Activated CD8-positive, alpha-beta T cell treated with anti-CD3 and anti-CD28 coated beads, Interleukin-2, amount 10 ng/mL, durations not matched to agents 7 days and 5 days (primary cell): Measurements from ENCODE around the gene PDE4B. TPM values are rescaled to one million over a fixed set of nuclear protein-coding genes. Genes with fewer than 3 reads are reported as not detected.

Experiments
- ATAC-seq: fragments of 150-1000 bp; cut with Tn5 transposase; one replicate; pipeline ENCODE4 v1.10.0; 2021; ENCODE audit warnings: moderate library complexity
- CTCF ChIA-PET: fragments of 350-600 bp; sonication (Branson Sonifier 250); formaldehyde crosslinking; loops from one replicate; lab custom pipeline; 2021; ENCODE audit warnings: antibody characterized with exemption; lab: Charles Lee
- POLR2A ChIA-PET: fragments of 350-600 bp; sonication (Branson Sonifier 250); formaldehyde crosslinking; loops from one replicate; lab custom pipeline; 2021; ENCODE audit warnings: antibody characterized with exemption; lab: Charles Lee
- DNase-seq: peaks from one replicate; pipeline ENCODE4 v3.0.0-alpha.2; 2020
- H3K27ac Mint-ChIP-seq: one replicate; pipeline ENCODE4 v1.8.0; 2021; ENCODE audit warnings: mild to moderate bottlenecking, mixed read lengths
- H3K27me3 Mint-ChIP-seq: one replicate; pipeline ENCODE4 v1.8.0; 2021; ENCODE audit warnings: low read depth, mixed read lengths
- H3K36me3 Mint-ChIP-seq: one replicate; pipeline ENCODE4 v1.8.0; 2021; ENCODE audit warnings: low read depth, mixed read lengths
- H3K4me1 Mint-ChIP-seq: one replicate; pipeline ENCODE4 v1.8.0; 2021; ENCODE audit warnings: low read depth, mixed read lengths
- H3K4me3 Mint-ChIP-seq: one replicate; pipeline ENCODE4 v1.8.0; 2021; ENCODE audit warnings: mild to moderate bottlenecking, mixed read lengths
- H3K9me3 Mint-ChIP-seq: one replicate; pipeline ENCODE4 v1.8.0; 2022; ENCODE audit warnings: mixed read lengths; ENCODE audit not compliant: insufficient read depth
- total RNA-seq, 2 experiments: library from RNA; stranded (reverse); gene quantifications; one replicate each; pipeline ENCODE4 v1.2.3, GENCODE V29; 2021

PDE4B gene
- total RNA-seq, result 10 to 100 TPM; 21.4 to 24.3 TPM

GRCh38 chr1:65792669-65793358, at the start of gene PDE4B:
PDE4B (plus strand) TSS chr1:65792895.
- Mint-ChIP-seq H3K9me3 (peaks cover 3% of the 10 kb centered on the region), H3K27ac (no peak within 1 kb of the TSS), H3K36me3 (no peaks in the 10 kb centered on the region), H3K27me3 (peaks cover 52% of the 10 kb centered on the region), H3K4me1 (peaks cover 8% of the 10 kb centered on the region), H3K4me3 (peak within 1 kb of the TSS; percentile 21)
- CTCF ChIA-PET, result no interaction called here
- peak; percentile 44 for ATAC-seq
- DNase-seq, result no peak
- POLR2A ChIA-PET, result no interaction called here

DNA sequence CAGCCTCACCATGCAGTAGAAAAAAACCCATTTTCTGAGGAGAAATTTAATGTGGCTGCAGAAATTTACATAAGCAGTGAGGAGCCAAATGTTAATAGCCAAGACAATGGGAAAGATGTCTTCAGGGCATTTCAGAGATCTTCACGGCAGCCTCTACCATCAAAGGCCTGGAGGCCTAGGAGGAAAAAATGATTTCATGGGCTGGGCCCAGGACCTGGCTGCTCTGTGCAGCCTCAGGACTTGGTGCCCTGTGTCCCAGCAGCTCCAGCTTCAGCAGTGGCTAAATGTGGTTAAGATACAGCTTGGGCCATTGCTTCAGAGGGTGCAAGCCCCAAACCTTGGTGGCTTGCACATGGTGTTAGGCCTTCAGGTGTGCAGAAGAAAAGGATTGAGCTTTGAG, 48.0 kb upstream of the PDE4B start:
- POLR2A ChIA-PET, result no interaction called here
- DNase-seq, result no peak
- no peak overlapping the region for H3K27ac Mint-ChIP-seq

GRCh38 chr1:65751961-65752360, 40.7 kb upstream of the PDE4B start:
- no peaks in the 10 kb centered on the region for H3K36me3 Mint-ChIP-seq
- no peaks in the 10 kb centered on the region for H3K4me1 Mint-ChIP-seq
- no peaks in the 10 kb centered on the region for H3K9me3 Mint-ChIP-seq
- no peak overlapping the region for H3K4me3 Mint-ChIP-seq
- peaks cover 15% of the 10 kb centered on the region for H3K27me3 Mint-ChIP-seq
- no peak for DNase-seq
- no peak overlapping the region for H3K27ac Mint-ChIP-seq
- CTCF ChIA-PET, result no interaction called here
- ATAC-seq, result no peak
- POLR2A ChIA-PET, result no interaction called here

More for the DNA sequence above, 48.0 kb upstream of the PDE4B start:
- CTCF ChIA-PET, result no interaction called here
- H3K9me3 Mint-ChIP-seq, result peaks cover 3% of the 10 kb centered on the region
- H3K27me3 Mint-ChIP-seq, result peaks cover 9% of the 10 kb centered on the region
- no peak overlapping the region for H3K4me3 Mint-ChIP-seq
- no peaks in the 10 kb centered on the region for H3K36me3 Mint-ChIP-seq
- ATAC-seq, result no peak
- no peaks in the 10 kb centered on the region for H3K4me1 Mint-ChIP-seq

GRCh38 chr1:65756616-65757015, 36.1 kb upstream of the PDE4B start:
- Mint-ChIP-seq H3K36me3 (no peaks in the 10 kb centered on the region), H3K27me3 (peaks cover 15% of the 10 kb centered on the region), H3K4me1 (no peaks in the 10 kb centered on the region), H3K4me3 (no peak overlapping the region), H3K9me3 (no peaks in the 10 kb centered on the region), H3K27ac (no peak overlapping the region)
- POLR2A ChIA-PET, result no interaction called here
- ATAC-seq (no peak), DNase-seq (no peak)
- CTCF ChIA-PET, result interaction anchor here (0.7 kb wide), 1 partner anchor 486 kb away, joined by 3 read pairs; no protein-coding TSS in a partner anchor

DNA sequence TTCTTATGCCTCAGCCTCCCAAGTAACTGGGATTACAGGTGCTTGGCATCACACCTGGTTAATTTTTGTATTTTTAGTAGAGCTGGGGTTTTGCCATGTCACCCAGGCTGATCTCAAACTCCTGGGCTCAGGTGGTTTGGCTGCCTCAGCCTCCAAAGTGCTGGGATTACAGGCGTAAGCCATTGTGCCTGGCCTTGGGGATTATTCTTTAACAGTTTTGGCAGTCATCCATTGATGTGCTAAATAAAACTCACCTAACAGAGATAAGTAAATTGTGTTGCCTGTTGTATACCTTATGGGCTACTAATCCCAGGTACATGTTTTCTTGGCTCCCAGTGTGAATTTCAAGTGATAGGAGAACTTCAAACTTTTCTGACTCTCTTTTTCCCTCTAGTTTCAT, 35.2 kb upstream of the PDE4B start:
- ChIA-PET POLR2A (no interaction called here), CTCF (no interaction called here)
- Mint-ChIP-seq H3K36me3 (no peaks in the 10 kb centered on the region), H3K27ac (no peak overlapping the region), H3K4me3 (no peak overlapping the region), H3K27me3 (peaks cover 10% of the 10 kb centered on the region), H3K9me3 (no peaks in the 10 kb centered on the region), H3K4me1 (no peaks in the 10 kb centered on the region)
- ATAC-seq (no peak), DNase-seq (no peak)

DNA sequence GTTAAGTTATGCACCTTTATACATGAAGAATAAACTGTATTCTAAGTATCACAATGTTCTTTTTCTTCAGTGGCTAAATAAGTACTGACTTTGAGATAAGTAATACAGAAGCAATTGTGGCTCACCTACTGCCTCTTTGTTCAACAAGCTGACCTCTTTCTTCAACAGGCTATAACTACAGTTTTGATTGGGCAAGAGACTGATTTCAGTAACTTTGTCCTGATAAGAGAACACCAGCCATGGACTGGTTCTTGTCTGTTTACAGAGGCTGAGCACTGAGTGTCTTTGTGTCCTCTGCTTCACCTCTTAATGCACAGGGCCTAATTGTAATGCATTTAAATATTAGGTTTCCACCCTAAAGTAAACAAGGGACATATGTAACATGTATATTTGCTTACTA, 34.6 kb upstream of the PDE4B start:
- ATAC-seq, result no peak
- Mint-ChIP-seq H3K4me1 (no peaks in the 10 kb centered on the region), H3K4me3 (no peak overlapping the region), H3K27me3 (peaks cover 9% of the 10 kb centered on the region), H3K36me3 (no peaks in the 10 kb centered on the region), H3K9me3 (no peaks in the 10 kb centered on the region), H3K27ac (no peak overlapping the region)
- CTCF ChIA-PET, result no interaction called here
- POLR2A ChIA-PET, result no interaction called here
- no peak for DNase-seq

DNA sequence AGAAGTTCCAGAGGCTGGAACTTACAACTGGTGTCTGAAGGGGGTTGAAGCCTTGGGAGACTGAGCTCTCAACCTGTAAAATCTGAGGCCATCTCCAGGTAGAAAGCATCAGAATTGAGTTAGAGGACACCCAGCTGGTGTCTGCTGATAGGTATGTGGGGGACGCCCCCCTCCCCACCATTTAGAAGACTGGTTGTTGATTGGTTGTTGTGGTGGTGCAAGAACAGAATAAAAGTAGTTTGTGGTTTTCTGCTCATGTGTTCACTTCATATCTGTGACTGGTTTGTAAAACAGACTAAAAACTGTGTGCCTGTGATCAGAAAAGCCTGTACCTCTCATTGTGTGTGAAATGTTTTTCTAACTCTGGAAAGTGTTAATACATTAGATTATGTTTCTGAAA, 33.2 kb upstream of the PDE4B start:
- ChIA-PET CTCF (no interaction called here), POLR2A (no interaction called here)
- Mint-ChIP-seq H3K27me3 (peaks cover 7% of the 10 kb centered on the region), H3K27ac (no peak overlapping the region), H3K4me1 (no peaks in the 10 kb centered on the region), H3K36me3 (no peaks in the 10 kb centered on the region), H3K9me3 (no peaks in the 10 kb centered on the region), H3K4me3 (no peak overlapping the region)
- ATAC-seq (no peak), DNase-seq (no peak)

- Mint-ChIP-seq H3K4me1 (no peaks in the 10 kb centered on the region), H3K27ac (no peak overlapping the region), H3K9me3 (no peaks in the 10 kb centered on the region), H3K4me3 (no peak overlapping the region), H3K27me3 (peaks cover 10% of the 10 kb centered on the region), H3K36me3 (no peaks in the 10 kb centered on the region)
- no peak for DNase-seq
- ChIA-PET CTCF (no interaction called here), POLR2A (no interaction called here)
- no peak for ATAC-seq
These were observed 30.4 kb upstream of the PDE4B start for GRCh38 chr1:65762081-65762862.

DNA sequence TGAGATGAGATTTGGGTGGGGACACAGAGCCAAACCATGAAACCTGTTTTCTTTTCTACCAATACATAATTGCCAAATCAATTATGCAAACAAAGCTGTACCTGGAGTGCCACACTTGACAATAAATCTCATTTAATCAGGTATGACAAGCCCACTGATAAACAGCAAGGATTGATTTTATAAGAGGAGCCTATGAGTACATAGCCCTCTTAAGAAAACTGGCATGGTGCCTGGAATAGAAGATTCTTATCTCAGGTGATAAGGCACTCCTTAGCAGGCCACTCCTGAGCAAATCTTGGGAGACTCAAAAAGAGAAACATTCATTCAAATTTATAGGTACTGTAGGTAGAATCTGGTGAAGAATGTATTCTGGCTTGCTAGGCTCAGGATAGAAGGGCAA, 28.6 kb upstream of the PDE4B start:
- CTCF ChIA-PET, result no interaction called here
- POLR2A ChIA-PET, result no interaction called here

DNA sequence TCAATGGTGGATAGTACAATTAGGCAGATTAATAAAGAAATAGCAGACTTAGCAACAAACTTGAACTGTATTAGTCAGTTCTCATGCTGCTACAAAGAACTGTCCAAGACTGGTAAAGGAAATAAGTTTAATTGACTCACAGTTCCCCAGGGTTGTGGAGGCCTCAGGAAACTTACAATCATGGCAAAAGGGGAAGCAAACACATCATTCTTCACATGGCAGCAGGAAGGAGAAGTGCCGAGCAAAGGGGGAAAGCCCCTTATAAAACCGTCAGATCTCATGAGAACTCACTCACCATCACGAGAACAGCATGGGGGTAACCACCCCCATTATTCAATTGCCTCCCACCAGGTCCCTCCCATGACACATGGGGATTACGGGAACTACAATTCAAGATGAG, 27.1 kb upstream of the PDE4B start:
- DNase-seq, result no peak
- no peaks in the 10 kb centered on the region for H3K9me3 Mint-ChIP-seq
- H3K27ac Mint-ChIP-seq, result no peak overlapping the region
- ChIA-PET CTCF (no interaction called here), POLR2A (no interaction called here)
- H3K4me1 Mint-ChIP-seq, result no peaks in the 10 kb centered on the region
- no peaks in the 10 kb centered on the region for H3K36me3 Mint-ChIP-seq
- no peak for ATAC-seq
- peaks cover 8% of the 10 kb centered on the region for H3K27me3 Mint-ChIP-seq
- H3K4me3 Mint-ChIP-seq, result no peak overlapping the region

More for the DNA sequence above, 28.6 kb upstream of the PDE4B start:
- Mint-ChIP-seq H3K27me3 (peaks cover 5% of the 10 kb centered on the region), H3K4me3 (no peak overlapping the region), H3K27ac (no peak overlapping the region), H3K36me3 (no peaks in the 10 kb centered on the region), H3K9me3 (no peaks in the 10 kb centered on the region), H3K4me1 (no peaks in the 10 kb centered on the region)
- ATAC-seq (no peak), DNase-seq (no peak)

GRCh38 chr1:65769636-65770035, 23.1 kb upstream of the PDE4B start:
- POLR2A ChIA-PET, result no interaction called here
- H3K27ac Mint-ChIP-seq, result no peak overlapping the region
- DNase-seq (no peak), ATAC-seq (no peak)
- H3K36me3 Mint-ChIP-seq, result no peaks in the 10 kb centered on the region
- H3K4me1 Mint-ChIP-seq, result no peaks in the 10 kb centered on the region
- no peaks in the 10 kb centered on the region for H3K9me3 Mint-ChIP-seq
- no peak overlapping the region for H3K4me3 Mint-ChIP-seq
- CTCF ChIA-PET, result no interaction called here
- peaks cover 15% of the 10 kb centered on the region for H3K27me3 Mint-ChIP-seq

DNA sequence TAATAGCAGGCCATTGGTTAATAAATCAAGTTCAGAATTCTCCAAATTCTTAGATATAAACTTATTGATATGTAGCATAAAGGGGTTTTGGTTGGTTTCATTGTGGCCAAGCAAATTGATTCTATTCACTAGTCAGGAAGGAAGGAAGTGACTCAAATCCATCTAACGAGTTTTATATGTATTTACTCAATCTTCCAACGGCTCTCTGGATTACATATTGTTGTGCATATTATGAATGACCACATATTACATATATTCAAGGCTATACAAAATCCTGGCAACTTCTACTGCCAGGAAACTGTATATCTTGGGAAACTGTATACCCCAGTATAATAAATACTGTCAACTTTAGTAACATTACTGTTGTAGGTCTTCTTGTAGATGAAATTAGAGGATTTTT, 20.1 kb upstream of the PDE4B start:
- no peak overlapping the region for H3K27ac Mint-ChIP-seq
- H3K27me3 Mint-ChIP-seq, result peaks cover 16% of the 10 kb centered on the region
- H3K36me3 Mint-ChIP-seq, result no peaks in the 10 kb centered on the region
- H3K4me3 Mint-ChIP-seq, result no peak overlapping the region
- DNase-seq (no peak), ATAC-seq (no peak)
- POLR2A ChIA-PET, result no interaction called here
- CTCF ChIA-PET, result no interaction called here
- H3K4me1 Mint-ChIP-seq, result no peaks in the 10 kb centered on the region
- no peaks in the 10 kb centered on the region for H3K9me3 Mint-ChIP-seq
